Testis (tissue), 3 donors: ENCODE measurements around the gene TARBP2. TPM values are rescaled to one million over a fixed set of nuclear protein-coding genes. Genes with fewer than 3 reads are reported as not detected.

Source experiments
- DNase-seq: peaks from one replicate; pipeline ENCODE4 v3.0.0-alpha.2; 2019
- H3K27ac ChIP-seq, 2 donors: fragments of 200-600 bp; sonication (generic); one replicate each; pipeline ENCODE4 v1.5.1; 2019
- H3K27me3 ChIP-seq: fragments of 200-600 bp; sonication (generic); one replicate; pipeline ENCODE4 v1.5.1; 2019
- H3K36me3 ChIP-seq: fragments of 200-600 bp; sonication (generic); one replicate; pipeline ENCODE4 v1.5.1; 2017; ENCODE audit warnings: low read depth; ENCODE audit errors: missing control alignments
- H3K4me1 ChIP-seq: fragments of 200-600 bp; sonication (generic); one replicate; pipeline ENCODE4 v1.5.1; 2019
- H3K4me3 ChIP-seq, 2 donors: fragments of 200-600 bp; sonication (generic); one replicate each; pipeline ENCODE4 v1.5.1; 2017 to 2019
- H3K9me3 ChIP-seq: fragments of 200-600 bp; sonication (generic); one replicate; pipeline ENCODE4 v1.5.1; 2017
- POLR2A ChIP-seq: fragments of 450-650 bp; IDR thresholded peaks from one replicate; pipeline ENCODE4 v1.6.1; 2017; ENCODE audit warnings: antibody characterized with exemption, mild to moderate bottlenecking, moderate library complexity
- WGBS, 2 donors: methylation state at CpG; one replicate each; pipeline ENCODE4 v1.1.5; 2018; 5-methylcytosine and 5-hydroxymethylcytosine counted together
- intact Hi-C: fragments of 100-400 bp; cut with DNase I; formaldehyde crosslinking; loops from one replicate; pipeline ENCODE4 v1.15.1; 2023; ENCODE audit warnings: low total_unique reads
- polyA plus RNA-seq: library from polyadenylated mRNA; stranded (reverse); fragments of 350-450 nt; fragmentation: Illumina TruSeq; extraction: RNeasy Lipid Tissue Mini Kit (QIAGEN cat#74804); gene quantifications from one replicate; pipeline ENCODE4 v1.2.3, GENCODE V29; 2014; ENCODE audit warnings: low read depth, low replicate concordance; ENCODE audit not compliant: insufficient read depth
- total RNA-seq, 2 donors: library from RNA; depleted of rRNA; stranded (reverse); fragments of >200 nt; gene quantifications; one replicate each; pipeline ENCODE4 v1.2.3, GENCODE V29; 2016
- TF ChIP-seq, protein P1 (sequence below), 3 experiments: fragments of 450-650 bp in 2 of 3; fragments of 200-600 bp in 1 of 3; sonication (generic) in 1 of 3; IDR thresholded peaks; one replicate each; pipeline ENCODE4 v1.5.1; 2016 to 2019; ENCODE audit warnings: antibody characterized with exemption in 3 of 3, mild to moderate bottlenecking in 2 of 3, moderate library complexity in 1 of 3

TARBP2 gene
- total and polyA plus RNA-seq, 3 donors from 2014 or later: 37.8 to 73.1 (median 67.6) TPM

DNA sequence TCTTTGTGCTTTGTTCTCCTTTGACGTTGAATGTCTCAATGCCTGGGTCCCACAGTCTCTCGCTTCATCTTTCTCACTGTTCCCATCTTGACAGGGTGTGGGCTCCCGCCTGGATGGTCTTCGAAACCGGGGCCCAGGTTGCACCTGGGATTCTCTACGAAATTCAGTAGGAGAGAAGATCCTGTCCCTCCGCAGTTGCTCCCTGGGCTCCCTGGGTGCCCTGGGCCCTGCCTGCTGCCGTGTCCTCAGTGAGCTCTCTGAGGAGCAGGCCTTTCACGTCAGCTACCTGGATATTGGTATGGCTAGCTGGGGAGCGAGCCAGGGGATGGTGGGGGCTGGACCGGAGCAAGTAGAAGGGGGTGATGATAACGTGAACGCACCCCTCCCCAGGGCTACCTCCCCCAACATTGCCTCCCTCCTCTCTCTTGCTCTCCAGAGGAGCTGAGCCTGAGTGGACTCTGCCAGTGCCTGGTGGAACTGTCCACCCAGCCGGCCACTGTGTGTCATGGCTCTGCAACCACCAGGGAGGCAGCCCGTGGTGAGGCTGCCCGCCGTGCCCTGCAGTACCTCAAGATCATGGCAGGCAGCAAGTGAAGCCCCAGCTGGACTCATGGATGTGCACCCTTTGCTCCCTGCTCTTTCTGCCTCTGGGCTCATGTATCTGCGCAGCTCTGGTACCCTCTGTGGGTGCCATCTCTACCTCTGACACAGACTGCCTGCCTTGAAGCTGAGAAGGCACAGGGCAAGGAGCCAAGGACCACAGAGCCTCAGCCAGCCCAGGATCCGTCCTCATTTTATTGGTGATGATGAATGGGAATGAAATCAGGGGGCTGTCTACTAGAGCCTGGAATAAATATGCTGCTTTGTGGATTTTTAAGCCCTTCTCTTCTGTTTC lies 4.7 kb downstream of the TARBP2 start:
- Histone ChIP-seq H3K4me3 (no peak overlapping the region), H3K27me3 (no peaks in the 10 kb centered on the region), H3K36me3 (no peaks in the 10 kb centered on the region), H3K9me3 (no peaks in the 10 kb centered on the region), H3K27ac (peak overlapping the region; percentile 9 to 21), H3K4me1 (peaks cover 46% of the 10 kb centered on the region)
- WGBS, 2 donors: 60 to 71% methylated on average over 19 of the region's 19 CpGs
- intact Hi-C loops: loop anchor here (10.0 kb wide), 2 partner anchors 51 to 181 kb away; partner anchors contain the start of genes AAAS and PCBP2
- DNase-seq: no peak
- TF ChIP-seq POLR2A: no peak
- TF ChIP-seq, protein P1, sequence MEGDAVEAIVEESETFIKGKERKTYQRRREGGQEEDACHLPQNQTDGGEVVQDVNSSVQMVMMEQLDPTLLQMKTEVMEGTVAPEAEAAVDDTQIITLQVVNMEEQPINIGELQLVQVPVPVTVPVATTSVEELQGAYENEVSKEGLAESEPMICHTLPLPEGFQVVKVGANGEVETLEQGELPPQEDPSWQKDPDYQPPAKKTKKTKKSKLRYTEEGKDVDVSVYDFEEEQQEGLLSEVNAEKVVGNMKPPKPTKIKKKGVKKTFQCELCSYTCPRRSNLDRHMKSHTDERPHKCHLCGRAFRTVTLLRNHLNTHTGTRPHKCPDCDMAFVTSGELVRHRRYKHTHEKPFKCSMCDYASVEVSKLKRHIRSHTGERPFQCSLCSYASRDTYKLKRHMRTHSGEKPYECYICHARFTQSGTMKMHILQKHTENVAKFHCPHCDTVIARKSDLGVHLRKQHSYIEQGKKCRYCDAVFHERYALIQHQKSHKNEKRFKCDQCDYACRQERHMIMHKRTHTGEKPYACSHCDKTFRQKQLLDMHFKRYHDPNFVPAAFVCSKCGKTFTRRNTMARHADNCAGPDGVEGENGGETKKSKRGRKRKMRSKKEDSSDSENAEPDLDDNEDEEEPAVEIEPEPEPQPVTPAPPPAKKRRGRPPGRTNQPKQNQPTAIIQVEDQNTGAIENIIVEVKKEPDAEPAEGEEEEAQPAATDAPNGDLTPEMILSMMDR (IDR thresholded peaks at IDR 0.05): no peak

DNA sequence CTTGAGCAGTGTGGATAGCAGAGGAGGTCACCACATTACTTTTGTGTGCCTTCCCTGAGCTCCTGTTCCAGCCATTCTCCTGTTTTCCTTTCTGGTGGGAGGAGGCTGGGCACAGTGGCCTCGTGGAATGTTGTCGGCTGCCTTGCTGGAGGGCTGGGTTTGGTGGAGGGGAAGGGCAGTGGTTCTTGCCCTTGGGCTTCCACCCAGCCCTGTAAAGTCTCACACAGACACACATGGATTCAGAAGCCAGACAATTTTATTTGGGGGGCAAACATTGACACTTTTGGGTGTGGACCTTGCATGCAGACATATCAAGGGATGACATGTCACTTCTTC lies 5.3 kb downstream of the TARBP2 start:
- WGBS, 2 donors: 36 to 37% methylated on average over 2 of the region's 2 CpGs
- no peaks in the 10 kb centered on the region for H3K27me3 ChIP-seq
- no peaks in the 10 kb centered on the region for H3K9me3 ChIP-seq
- H3K4me1 ChIP-seq: peaks cover 46% of the 10 kb centered on the region
- no peak overlapping the region for H3K4me3 ChIP-seq
- no peak for DNase-seq
- H3K36me3 ChIP-seq: no peaks in the 10 kb centered on the region
- no peak for TF ChIP-seq POLR2A
- TF ChIP-seq, protein P1 (IDR thresholded peaks at IDR 0.05): no peak
- peak overlapping the region in 1 of 2 donors; percentile 21 for H3K27ac ChIP-seq
- intact Hi-C loops: loop anchor here (10.0 kb wide), 2 partner anchors 52 to 182 kb away; partner anchors contain the start of genes AAAS and PCBP2

DNA sequence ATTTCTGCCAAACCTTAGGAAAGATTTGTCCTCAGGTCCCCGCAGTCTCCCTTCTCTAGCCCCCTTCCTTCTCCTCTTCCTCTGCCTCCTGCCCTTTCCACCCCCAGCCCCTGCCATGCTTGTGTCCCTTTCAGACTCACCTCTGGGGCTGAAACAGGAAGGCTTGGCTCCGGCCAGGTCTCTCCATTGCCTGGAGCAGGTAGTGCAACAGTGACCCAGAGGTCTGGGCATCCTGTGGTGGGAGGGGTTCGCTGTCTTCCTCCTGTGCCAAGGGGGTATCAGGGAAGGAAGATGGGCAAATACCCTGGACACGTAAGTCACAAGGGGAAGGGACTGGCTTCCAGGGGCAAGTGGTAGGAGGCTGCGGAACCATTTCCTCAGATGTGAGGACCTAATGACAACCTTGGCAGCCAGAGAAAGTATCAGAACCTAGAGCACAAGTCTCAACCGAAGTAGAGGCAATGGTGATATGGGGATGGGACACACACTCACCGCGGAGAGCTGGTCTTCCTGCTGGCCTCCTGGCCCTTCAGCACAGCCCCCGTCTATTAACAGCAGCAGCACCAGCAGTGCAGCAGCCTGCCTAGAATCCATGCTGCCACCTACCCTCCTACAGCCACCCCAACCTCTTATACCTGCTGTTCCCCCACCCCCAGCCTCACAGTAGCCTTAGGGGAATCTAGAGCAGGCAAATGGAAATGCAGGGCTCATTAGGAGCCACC lies 6.0 kb downstream of the TARBP2 start, which contains the start of gene NPFF:
Gene NPFF (minus strand): TSS at position 604 of the 722 bp plus-strand sequence. CDS start 10 bp downstream, at position 594.
- H3K9me3 ChIP-seq: no peaks in the 10 kb centered on the region
- TF ChIP-seq POLR2A: no peak
- TF ChIP-seq, protein P1 (IDR thresholded peaks at IDR 0.05): no peak
- peak within 1 kb of the TSS in 1 of 2 donors; percentile 21 for H3K27ac ChIP-seq
- 87 to 91% methylated on average over 5 to 9 of the region's 9 CpGs for WGBS, 2 donors
- intact Hi-C loops: loop anchor here (10.0 kb wide), 2 partner anchors 52 to 182 kb away; partner anchors contain the start of genes AAAS and PCBP2
- H3K4me1 ChIP-seq: peaks cover 41% of the 10 kb centered on the region
- no peak within 1 kb of the TSS for H3K4me3 ChIP-seq
- DNase-seq: no peak
- no peaks in the 10 kb centered on the region for H3K27me3 ChIP-seq
- no peaks in the 10 kb centered on the region for H3K36me3 ChIP-seq

DNA sequence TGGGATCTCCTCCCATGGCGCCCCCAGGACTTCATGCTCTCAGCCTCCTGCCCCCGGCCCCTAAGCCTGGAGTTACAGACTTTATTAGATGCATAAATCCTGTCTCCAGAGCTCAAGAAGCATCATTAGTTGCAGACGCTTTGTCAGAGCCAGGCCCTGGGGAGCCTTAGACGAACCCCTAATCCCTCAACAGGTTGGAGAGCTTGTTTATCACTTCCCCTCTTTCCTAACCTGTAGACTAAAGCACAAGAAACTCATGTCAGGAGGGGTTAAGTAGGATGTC lies 6.5 kb downstream of the TARBP2 start:
- Histone ChIP-seq H3K4me1 (peaks cover 36% of the 10 kb centered on the region), H3K9me3 (no peaks in the 10 kb centered on the region), H3K27me3 (no peaks in the 10 kb centered on the region), H3K4me3 (no peak overlapping the region), H3K27ac (no peak overlapping the region), H3K36me3 (no peaks in the 10 kb centered on the region)
- no peak for DNase-seq
- intact Hi-C loops: loop anchor here (10.0 kb wide), 2 partner anchors 53 to 183 kb away; partner anchors contain the start of genes AAAS and PCBP2
- 92 to 93% methylated on average over 4 of the region's 4 CpGs for WGBS, 2 donors
- TF ChIP-seq, protein P1 (IDR thresholded peaks at IDR 0.05): no peak
- no peak for TF ChIP-seq POLR2A
